NCI-H1417 treated with DMSO at 0.1 percent for 48 hours (cell line): ENCODE data around the gene RNF213.
"Not testable (repeated sequence)": the region's sequence is repeated elsewhere in the genome, so short reads cannot be mapped to it uniquely, and the experiment has no call there.

ENCODE experiments used
- DNase-seq: peaks from one replicate; lab custom pipeline; 2025; lab: John Stamatoyannopoulos, UW

The RNF213 gene

GRCh38 chr17:80224683-80225082 lies 36.0 kb upstream of the RNF213 start:
- no peak for DNase-seq

GRCh38 chr17:80225230-80225629 lies 35.4 kb upstream of the RNF213 start:
- no peak for DNase-seq

GRCh38 chr17:80227156-80227555 lies 33.5 kb upstream of the RNF213 start:
- no peak for DNase-seq

- no peak for DNase-seq
Observed at GRCh38 chr17:80227666-80228065, 33.0 kb upstream of the RNF213 start.

GRCh38 chr17:80228477-80228876 lies 32.2 kb upstream of the RNF213 start:
- no peak for DNase-seq

- no peak for DNase-seq
Observed at GRCh38 chr17:80229011-80229410, 31.6 kb upstream of the RNF213 start.

GRCh38 chr17:80232438-80232837 lies 28.2 kb upstream of the RNF213 start:
- DNase-seq, result no peak

GRCh38 chr17:80233202-80233601 lies 27.4 kb upstream of the RNF213 start:
- DNase-seq, result no peak

- no peak for DNase-seq
Observed at GRCh38 chr17:80236911-80237310, 23.7 kb upstream of the RNF213 start.

GRCh38 chr17:80237386-80237785 lies 23.3 kb upstream of the RNF213 start:
- no peak for DNase-seq

GRCh38 chr17:80242505-80242904 lies 18.1 kb upstream of the RNF213 start:
- DNase-seq, result no peak

GRCh38 chr17:80243526-80244433 lies 16.9 kb upstream of the RNF213 start:
- DNase-seq, result no peak

GRCh38 chr17:80244448-80244847 lies 16.2 kb upstream of the RNF213 start:
- DNase-seq, result not testable (repeated sequence)

GRCh38 chr17:80244871-80245509 lies 15.7 kb upstream of the RNF213 start:
- no peak for DNase-seq

- DNase-seq, result no peak
Observed at GRCh38 chr17:80245566-80246265, 14.9 kb upstream of the RNF213 start.

- no peak for DNase-seq
Observed at GRCh38 chr17:80246266-80246681, 14.4 kb upstream of the RNF213 start.

- DNase-seq, result no peak
Observed at GRCh38 chr17:80246726-80247125, 13.9 kb upstream of the RNF213 start.

GRCh38 chr17:80247561-80247960 lies 13.1 kb upstream of the RNF213 start:
- no peak for DNase-seq

- no peak for DNase-seq
Observed at GRCh38 chr17:80248001-80248893, 12.4 kb upstream of the RNF213 start.

GRCh38 chr17:80248894-80249710 lies 11.6 kb upstream of the RNF213 start:
- no peak for DNase-seq

- DNase-seq, result no peak
Observed at GRCh38 chr17:80251966-80252365, 8.7 kb upstream of the RNF213 start.
